ENCODE results near the gene NABP2.

The NABP2 gene

DNA sequence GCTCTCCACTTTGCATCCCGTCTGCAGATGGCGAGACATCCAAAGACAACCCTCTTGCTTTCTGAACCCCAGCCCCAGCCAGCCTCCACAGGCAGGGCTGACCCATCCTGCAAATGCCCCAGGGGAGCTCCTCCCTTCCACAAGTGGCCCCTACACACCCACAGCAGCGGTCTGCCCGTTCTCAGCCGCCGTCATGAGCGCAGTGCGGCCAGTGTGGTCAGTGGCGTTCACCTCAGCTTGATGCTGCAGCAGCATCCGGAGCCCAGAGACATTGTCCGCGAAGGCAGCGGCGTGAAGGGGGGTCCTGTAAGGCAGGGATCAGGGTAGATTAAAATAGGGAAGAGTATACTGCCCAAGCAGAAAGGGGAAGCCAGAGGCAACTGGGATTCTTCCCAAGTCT, 20.4 kb downstream of the NABP2 start:
- H3K36me3 ChIP-seq: peaks cover 65% of the 10 kb centered on the region
- no peaks in the 10 kb centered on the region for H3K27me3 ChIP-seq
- no peak for DNase-seq
- no peak overlapping the region for H3K4me3 ChIP-seq (ENCODE audit: low read depth, low read length)
- no peaks in the 10 kb centered on the region for H3K9me3 ChIP-seq
- peaks cover 8% of the 10 kb centered on the region for H3K4me1 ChIP-seq
- TF ChIP-seq, protein P1, sequence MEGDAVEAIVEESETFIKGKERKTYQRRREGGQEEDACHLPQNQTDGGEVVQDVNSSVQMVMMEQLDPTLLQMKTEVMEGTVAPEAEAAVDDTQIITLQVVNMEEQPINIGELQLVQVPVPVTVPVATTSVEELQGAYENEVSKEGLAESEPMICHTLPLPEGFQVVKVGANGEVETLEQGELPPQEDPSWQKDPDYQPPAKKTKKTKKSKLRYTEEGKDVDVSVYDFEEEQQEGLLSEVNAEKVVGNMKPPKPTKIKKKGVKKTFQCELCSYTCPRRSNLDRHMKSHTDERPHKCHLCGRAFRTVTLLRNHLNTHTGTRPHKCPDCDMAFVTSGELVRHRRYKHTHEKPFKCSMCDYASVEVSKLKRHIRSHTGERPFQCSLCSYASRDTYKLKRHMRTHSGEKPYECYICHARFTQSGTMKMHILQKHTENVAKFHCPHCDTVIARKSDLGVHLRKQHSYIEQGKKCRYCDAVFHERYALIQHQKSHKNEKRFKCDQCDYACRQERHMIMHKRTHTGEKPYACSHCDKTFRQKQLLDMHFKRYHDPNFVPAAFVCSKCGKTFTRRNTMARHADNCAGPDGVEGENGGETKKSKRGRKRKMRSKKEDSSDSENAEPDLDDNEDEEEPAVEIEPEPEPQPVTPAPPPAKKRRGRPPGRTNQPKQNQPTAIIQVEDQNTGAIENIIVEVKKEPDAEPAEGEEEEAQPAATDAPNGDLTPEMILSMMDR (IDR thresholded peaks at IDR 0.05; ENCODE audit: low read depth, low read length): no peak

DNA sequence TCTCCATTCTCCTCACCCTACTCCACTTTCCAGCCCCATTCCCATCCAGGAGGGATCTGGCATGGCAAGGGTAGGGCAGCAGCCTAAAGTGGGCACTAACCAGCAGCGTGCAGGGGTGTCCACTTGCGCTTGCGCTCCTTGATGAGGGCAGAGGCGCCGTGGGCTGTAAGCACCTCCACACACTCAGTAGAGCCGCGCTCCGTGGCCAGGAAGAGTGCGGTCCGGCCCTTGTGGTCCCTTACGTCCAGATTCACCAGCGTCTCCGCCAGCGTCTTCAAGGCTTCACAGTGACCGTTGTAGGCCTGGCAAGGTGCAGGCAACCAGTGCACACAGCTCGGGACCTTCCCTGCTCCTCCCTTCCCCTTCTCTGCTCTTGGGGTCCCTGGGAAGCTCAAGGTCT, 23.8 kb downstream of the NABP2 start:
- H3K4me3 ChIP-seq (ENCODE audit: low read depth, low read length): no peak overlapping the region
- peaks cover 71% of the 10 kb centered on the region for H3K36me3 ChIP-seq
- H3K27me3 ChIP-seq: no peaks in the 10 kb centered on the region
- no peak for DNase-seq
- no peaks in the 10 kb centered on the region for H3K9me3 ChIP-seq
- TF ChIP-seq, protein P1 (IDR thresholded peaks at IDR 0.05; ENCODE audit: low read depth, low read length): no peak
- H3K4me1 ChIP-seq: peaks cover 8% of the 10 kb centered on the region

DNA sequence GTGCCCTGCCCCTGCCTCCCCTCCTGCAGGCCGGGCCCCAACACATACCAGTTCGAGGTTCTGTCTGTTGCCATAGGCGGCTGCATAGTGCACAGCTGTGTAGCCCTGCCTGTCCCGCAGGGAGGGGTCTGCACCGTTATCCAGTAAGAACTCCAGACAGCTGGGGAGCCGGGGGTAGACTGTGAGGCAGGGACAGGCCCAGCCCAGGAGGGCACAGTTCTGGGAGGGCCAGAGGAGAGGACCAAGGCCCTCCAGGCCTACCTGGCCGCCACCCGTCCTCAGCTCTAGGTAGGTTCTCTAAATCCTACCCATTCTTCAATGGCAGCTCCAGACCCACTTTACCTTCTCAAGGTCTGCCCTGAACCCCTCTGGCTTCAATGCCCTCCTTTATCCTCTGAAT, 24.6 kb downstream of the NABP2 start:
- DNase-seq: no peak
- no peaks in the 10 kb centered on the region for H3K27me3 ChIP-seq
- peaks cover 71% of the 10 kb centered on the region for H3K36me3 ChIP-seq
- no peaks in the 10 kb centered on the region for H3K9me3 ChIP-seq
- H3K4me3 ChIP-seq (ENCODE audit: low read depth, low read length): no peak overlapping the region
- H3K4me1 ChIP-seq: peaks cover 6% of the 10 kb centered on the region
- TF ChIP-seq, protein P1 (IDR thresholded peaks at IDR 0.05; ENCODE audit: low read depth, low read length): no peak

DNA sequence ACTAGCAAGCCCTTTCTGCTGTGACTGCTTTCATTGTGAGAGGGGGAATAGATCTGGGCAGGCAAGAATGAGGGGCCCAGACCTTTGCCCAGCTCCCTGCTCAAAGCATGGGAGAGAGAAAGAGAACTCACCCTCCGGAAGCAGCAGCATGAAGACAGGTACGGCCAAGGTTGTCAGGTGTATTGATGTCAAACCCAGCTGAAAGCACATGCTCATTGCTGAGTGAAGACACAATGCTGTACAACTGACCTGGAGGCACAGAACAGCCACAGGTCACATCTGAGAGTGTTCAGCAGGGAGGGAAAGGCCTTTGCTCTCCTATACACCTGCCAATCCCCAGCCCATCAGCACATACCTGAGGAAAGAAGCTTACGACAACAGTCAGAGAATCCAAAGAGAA, 28.5 kb downstream of the NABP2 start:
- Histone ChIP-seq H3K4me1 (peaks cover 11% of the 10 kb centered on the region), H3K4me3 (ENCODE audit: low read depth, low read length) (no peak overlapping the region), H3K9me3 (no peaks in the 10 kb centered on the region), H3K36me3 (peaks cover 65% of the 10 kb centered on the region), H3K27me3 (no peaks in the 10 kb centered on the region)
- no peak for DNase-seq
- TF ChIP-seq, protein P1 (IDR thresholded peaks at IDR 0.05; ENCODE audit: low read depth, low read length): no peak

DNA sequence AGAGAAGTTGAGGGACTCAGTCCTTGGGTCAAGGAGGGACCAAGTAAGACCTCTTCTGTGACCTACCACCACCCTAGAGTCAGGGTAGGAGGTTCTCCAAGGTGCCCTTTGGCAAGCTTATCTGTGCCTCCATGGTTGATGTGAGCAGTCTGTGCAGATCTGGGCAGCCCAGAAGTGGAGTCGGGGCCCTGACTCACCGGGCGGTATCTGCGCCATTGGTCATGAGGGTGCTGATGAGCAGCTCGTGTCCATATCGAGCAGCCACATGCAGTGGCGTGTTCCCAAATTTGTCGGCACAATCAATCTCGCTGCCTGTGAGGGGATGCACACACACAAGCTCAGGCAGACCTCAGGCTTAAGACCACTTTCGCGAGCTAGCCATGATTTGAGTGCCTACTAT, 28.9 kb downstream of the NABP2 start:
- H3K4me3 ChIP-seq (ENCODE audit: low read depth, low read length): no peak overlapping the region
- TF ChIP-seq, protein P1 (IDR thresholded peaks at IDR 0.05; ENCODE audit: low read depth, low read length): no peak
- DNase-seq: no peak
- peaks cover 11% of the 10 kb centered on the region for H3K4me1 ChIP-seq
- no peaks in the 10 kb centered on the region for H3K9me3 ChIP-seq
- peaks cover 64% of the 10 kb centered on the region for H3K36me3 ChIP-seq
- no peaks in the 10 kb centered on the region for H3K27me3 ChIP-seq

DNA sequence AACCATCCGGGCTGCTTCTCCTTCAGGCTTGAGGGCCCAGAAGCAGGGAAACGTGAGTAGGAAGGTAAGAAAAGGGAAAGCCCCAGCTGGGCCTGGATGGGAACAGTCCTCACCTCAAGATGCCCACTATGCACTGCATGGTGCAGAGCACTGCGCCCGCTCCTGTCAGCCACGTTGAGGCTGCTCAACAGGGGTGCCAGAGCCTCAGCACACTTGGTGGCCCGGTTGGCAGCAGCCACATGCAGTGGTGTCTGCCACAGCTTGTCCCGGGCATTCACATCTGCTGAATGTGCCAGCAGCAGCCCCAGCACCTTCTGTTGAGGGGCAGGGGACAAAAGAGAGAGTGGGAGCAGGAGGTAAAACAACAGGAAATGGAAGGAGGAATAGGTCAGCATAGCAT, 31.5 kb downstream of the NABP2 start:
- TF ChIP-seq, protein P1 (IDR thresholded peaks at IDR 0.05; ENCODE audit: low read depth, low read length): no peak
- no peaks in the 10 kb centered on the region for H3K27me3 ChIP-seq
- H3K4me3 ChIP-seq (ENCODE audit: low read depth, low read length): no peak overlapping the region
- peaks cover 49% of the 10 kb centered on the region for H3K36me3 ChIP-seq
- peaks cover 11% of the 10 kb centered on the region for H3K4me1 ChIP-seq
- no peaks in the 10 kb centered on the region for H3K9me3 ChIP-seq
- no peak for DNase-seq
